Measurements from ENCODE around the gene FSTL4.

The FSTL4 gene

DNA sequence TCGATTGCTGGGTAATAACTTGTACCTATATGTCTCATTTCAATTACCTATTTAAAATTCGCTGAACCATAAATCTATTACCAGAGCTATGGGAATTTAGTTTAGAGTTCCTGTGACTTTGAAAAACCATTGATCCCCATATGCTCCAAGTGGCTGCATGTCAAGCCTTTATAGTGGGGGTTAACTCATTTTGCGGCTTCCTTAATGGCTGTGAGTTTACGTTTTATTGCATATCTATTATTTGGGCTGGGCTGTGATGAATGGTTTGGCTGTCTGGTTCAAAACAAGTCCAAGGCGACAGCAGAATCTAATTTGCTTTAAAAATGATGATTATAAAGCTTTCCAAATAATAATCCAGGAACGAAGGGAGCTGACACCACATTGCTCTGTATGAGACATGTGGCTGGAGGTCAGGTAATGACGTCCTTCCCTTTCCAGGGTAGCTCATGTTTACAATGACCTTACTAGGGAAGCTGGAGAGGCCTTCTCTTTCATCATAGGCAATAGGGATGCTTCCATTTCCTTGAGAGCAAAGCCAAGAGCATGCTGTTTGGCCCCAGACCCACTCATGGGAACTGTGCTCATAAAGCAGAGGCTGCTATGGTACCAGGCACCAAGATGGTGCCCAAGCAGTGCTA is 302.2 kb downstream of the FSTL4 start:
- H3K27ac ChIP-seq, result no peak overlapping the region
- TF ChIP-seq ZFX (IDR thresholded peaks at IDR 0.05; ENCODE audit: borderline replicate concordance), result no peak
- TF ChIP-seq, protein P1, sequence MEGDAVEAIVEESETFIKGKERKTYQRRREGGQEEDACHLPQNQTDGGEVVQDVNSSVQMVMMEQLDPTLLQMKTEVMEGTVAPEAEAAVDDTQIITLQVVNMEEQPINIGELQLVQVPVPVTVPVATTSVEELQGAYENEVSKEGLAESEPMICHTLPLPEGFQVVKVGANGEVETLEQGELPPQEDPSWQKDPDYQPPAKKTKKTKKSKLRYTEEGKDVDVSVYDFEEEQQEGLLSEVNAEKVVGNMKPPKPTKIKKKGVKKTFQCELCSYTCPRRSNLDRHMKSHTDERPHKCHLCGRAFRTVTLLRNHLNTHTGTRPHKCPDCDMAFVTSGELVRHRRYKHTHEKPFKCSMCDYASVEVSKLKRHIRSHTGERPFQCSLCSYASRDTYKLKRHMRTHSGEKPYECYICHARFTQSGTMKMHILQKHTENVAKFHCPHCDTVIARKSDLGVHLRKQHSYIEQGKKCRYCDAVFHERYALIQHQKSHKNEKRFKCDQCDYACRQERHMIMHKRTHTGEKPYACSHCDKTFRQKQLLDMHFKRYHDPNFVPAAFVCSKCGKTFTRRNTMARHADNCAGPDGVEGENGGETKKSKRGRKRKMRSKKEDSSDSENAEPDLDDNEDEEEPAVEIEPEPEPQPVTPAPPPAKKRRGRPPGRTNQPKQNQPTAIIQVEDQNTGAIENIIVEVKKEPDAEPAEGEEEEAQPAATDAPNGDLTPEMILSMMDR (IDR thresholded peaks at IDR 0.05), result no peak

DNA sequence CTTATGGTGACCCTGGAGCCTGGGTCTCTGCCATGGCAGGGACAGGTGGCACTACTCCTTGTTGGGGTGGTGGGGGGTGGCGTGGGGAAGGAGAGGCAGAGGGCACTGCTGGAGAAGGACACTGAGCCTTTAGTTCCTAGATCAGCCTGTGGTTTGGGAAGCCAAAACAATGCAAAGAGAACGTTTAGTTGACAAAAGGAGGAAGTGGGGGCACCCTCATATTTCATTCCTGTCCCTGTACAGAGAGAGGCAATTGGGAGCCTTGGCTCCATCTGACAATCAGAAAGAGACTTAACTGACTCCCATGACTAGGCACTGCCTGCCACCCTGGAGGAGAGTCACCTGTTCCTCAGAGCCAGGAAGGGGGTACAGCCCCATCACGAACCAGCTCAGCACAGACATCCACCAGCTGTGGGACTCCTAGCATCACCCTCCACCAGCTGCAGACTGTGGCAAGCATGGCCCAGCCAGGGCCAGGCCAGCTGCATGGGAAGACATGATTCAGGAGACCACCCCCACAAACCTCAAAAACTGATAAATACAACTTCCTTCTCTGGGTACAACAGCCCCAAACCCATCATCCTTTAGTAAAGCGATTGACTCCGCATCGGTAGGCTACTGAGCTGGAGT is 303.1 kb downstream of the FSTL4 start:
- no peak overlapping the region for H3K27ac ChIP-seq

DNA sequence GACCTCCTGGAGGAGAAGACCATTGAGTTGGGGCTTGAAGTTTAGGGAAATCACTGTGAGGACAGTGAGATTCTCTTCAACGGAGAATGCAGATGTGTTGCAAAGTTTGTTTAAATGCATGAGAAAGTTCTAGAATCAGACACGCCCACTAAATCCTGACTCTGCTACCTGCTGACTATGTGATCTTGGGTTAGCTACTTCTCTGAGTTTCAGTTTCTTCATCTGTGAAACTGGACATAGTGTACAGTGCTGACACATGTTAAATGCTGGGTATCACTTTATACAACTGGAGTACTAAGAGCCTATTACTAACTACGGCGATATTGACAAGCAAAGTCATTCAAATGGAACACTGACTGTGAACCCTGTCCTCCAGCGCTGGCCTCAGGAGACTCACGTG is 305.1 kb downstream of the FSTL4 start:
- TF ChIP-seq, protein P1 (IDR thresholded peaks at IDR 0.05), result no peak
- no peak for TF ChIP-seq ZFX (IDR thresholded peaks at IDR 0.05; ENCODE audit: borderline replicate concordance)
- H3K27ac ChIP-seq, result no peak overlapping the region

More for the DNA sequence above, 303.1 kb downstream of the FSTL4 start:
- TF ChIP-seq, protein P1 (IDR thresholded peaks at IDR 0.05), result no peak
- TF ChIP-seq ZFX (IDR thresholded peaks at IDR 0.05; ENCODE audit: borderline replicate concordance), result no peak

DNA sequence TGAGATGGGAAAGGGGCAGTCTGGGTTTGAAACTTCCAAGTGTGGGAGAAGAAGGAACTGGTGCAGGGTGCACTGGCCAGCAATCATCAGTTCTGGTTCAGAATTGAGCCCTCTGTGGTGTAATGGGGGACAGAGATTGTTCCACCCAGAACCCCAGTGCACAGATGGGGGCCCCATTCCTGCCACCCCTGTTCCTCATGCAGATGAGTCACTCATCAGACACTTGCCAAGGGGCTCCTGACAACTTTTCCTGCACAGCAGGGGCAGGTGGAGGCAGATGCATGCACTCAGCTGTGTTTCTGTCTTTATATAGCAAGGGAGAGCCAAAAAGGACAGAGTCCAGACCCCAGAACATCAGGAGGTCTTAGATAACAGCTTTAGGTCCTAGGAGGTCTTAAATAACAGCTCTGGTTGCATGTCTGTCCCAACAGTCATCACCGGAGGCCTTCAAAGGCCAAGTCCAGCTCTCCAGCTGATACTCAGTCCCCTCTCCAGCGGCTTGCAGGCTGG is 307.6 kb downstream of the FSTL4 start:
- no peak for TF ChIP-seq ZFX (IDR thresholded peaks at IDR 0.05; ENCODE audit: borderline replicate concordance)
- TF ChIP-seq, protein P1 (IDR thresholded peaks at IDR 0.05), result no peak
- no peak overlapping the region for H3K27ac ChIP-seq

DNA sequence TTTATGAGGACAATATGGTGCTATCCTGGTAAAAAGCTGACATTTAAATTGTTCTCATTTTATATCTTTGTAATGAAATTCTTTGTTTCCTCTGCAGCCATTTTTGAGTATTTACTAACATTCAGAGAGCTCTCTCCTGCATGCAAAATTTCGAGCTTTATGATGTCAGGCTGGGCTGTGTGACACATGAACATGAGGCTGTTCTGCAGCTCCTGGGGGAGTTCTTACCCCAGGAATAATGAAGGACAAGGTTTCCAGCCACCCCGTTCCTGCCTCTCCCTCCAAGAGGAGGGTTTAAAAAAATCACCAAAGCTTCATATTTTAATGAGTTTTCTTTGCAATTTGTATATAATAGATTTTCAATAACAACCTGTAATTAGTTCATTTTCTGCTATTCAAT is 308.2 kb downstream of the FSTL4 start:
- no peak overlapping the region for H3K27ac ChIP-seq
- TF ChIP-seq ZFX (IDR thresholded peaks at IDR 0.05; ENCODE audit: borderline replicate concordance), result no peak
- TF ChIP-seq, protein P1 (IDR thresholded peaks at IDR 0.05), result no peak

DNA sequence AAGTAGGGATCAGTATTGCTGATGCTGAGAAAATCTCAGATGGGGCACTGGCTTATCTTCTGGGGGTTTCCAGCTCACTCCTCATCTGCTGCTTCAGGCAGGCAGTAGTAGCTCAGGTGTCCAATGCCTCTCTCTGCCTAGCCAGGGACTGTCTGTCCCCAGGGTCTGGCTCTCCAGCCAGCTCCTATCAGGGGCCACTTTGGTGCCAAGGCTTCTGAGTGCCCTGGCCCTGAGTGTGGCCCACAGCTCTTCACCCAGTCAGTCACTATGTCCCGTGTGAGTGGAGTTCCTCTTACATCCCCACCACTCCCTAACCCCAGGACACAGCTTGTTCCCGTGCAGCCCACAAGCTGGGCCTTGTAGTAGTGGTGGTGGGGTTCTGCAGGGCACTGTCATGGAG is 309.0 kb downstream of the FSTL4 start:
- H3K27ac ChIP-seq, result no peak overlapping the region
- TF ChIP-seq, protein P1 (IDR thresholded peaks at IDR 0.05), result no peak
- no peak for TF ChIP-seq ZFX (IDR thresholded peaks at IDR 0.05; ENCODE audit: borderline replicate concordance)

DNA sequence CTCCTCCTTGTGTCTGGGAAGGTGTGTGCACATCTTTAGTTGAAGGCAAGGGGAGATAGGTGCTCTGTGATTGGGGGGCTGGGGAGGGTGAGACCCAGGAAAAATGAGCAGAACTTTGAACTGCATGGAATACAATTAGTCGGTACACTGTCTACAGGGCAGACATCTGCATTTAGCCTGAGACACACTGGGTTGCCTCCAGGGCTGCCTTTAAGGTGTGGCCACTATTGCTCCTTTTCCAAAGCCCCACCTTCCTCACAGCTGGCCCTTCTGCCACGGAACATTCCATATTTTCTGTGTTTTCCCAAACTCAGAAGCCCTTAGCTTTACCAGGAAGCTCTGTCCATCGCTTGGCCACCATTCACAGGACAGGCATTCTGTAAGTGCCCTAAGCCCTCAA is 312.6 kb downstream of the FSTL4 start:
- H3K27ac ChIP-seq, result no peak overlapping the region
- no peak for TF ChIP-seq ZFX (IDR thresholded peaks at IDR 0.05; ENCODE audit: borderline replicate concordance)
- TF ChIP-seq, protein P1 (IDR thresholded peaks at IDR 0.05), result no peak
